Urothelium cell line (cell line): Measurements from ENCODE around the gene EFCAB9.

Source experiments
- DNase-seq: peaks from one replicate; pipeline ENCODE4 v3.0.0; 2011; ENCODE audit warnings: low spot score, mixed read lengths
- FAIRE-seq: peaks from 2 replicates; lab custom pipeline; 2011; peaks lifted over from hg19 to GRCh38; lab: Jason Lieb, UNC

EFCAB9 gene

DNA sequence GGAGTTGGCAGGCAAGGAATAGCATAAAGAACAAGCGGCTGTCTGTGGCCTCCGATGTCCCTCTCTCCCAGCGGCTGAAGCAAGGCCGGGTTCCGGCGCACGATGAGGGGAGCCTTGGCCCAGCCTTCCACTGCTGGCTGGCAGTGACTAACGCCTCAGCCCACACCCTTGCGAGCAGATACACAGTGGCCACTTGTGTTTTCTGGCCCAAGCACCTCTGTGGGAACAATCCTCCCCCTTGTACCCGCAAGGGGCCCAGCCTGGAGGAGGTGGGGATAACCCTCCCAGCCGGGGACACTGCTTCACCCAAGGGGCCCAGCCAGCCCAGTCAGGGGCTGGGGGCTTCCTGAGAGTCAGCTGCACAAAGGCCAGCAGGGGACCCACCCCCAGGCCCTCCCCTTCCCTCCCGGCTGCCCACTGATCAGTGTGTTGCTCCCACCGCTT, 29.2 kb upstream of the EFCAB9 start:
- DNase-seq (no peak), FAIRE-seq (no peak)

DNA sequence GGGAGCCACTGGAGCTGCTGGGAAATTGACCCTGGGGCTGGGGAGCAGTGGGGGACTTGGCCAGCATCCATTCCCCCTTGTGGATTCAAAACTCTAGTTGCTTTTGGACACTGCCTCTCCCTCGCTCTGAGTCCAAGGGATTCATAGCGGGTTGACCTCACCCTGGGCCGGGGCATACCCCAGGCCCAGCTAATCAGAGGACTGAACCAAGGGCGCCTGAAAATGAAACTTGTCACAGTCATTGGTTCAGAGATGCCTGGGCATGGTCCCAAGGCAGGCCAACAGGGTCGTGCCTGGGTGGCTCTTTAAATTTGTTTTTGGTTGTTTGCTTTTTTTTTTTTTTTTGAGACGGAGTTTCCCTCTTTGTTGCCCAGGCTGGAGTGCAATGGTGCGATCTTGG, 28.5 kb upstream of the EFCAB9 start:
- DNase-seq (no peak), FAIRE-seq (no peak)

DNA sequence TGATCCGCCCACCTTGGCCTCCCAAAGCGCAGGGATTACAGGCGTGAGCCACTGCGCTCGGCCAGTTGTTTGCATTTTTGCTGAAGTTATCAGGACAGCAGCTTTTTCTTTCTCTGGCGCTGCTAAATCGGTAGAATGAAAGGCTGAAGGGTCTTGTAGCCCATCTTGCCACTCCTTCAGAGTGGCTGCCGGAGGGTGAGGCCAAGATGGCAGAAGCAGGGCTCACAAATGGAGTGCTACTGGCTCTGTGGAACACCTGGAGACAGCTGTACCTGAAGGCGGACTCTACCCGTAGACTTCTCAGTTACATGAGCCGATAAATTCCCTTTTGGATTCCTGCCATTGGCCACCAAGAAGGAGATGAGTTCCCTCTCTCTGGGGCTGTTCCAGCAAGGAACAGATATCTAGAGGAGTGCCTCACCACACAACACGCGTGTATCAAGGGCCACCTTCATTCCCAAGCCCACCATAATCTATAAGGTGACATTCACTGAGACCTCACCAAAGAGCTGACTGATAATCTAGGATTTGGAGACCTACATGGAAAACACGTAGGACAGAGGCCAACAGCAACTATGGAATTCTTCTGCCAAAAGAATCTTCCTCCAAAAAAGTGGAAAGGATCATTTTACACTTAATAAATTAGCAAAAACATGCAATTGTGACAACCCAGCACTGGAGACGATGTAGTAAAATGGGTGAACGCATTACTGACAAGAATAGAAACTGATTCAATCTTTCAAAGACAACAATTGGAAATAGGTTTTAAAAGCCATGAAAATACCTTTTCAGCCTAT, 27.7 kb upstream of the EFCAB9 start:
- no peak for FAIRE-seq
- no peak for DNase-seq

DNA sequence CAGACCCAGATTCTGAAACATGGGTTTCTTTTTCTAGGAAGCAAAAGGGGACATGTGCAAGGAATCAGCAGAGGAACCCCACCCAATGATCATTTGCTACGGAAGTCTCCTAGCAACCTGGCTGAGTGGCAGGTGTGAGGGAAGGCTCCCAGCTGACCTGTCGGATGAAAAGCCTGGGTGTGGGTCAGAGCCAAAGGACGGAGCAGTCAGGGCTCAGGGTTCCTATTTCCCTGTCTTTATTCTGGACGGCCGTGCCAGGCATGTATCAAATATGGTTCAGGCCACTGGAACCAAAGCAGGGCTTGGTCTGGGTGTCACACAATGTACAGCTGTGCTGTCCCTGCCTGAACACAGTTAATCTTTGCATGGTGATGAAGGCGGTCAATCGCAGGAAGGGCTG, 26.1 kb upstream of the EFCAB9 start:
- no peak for FAIRE-seq
- DNase-seq = no peak

DNA sequence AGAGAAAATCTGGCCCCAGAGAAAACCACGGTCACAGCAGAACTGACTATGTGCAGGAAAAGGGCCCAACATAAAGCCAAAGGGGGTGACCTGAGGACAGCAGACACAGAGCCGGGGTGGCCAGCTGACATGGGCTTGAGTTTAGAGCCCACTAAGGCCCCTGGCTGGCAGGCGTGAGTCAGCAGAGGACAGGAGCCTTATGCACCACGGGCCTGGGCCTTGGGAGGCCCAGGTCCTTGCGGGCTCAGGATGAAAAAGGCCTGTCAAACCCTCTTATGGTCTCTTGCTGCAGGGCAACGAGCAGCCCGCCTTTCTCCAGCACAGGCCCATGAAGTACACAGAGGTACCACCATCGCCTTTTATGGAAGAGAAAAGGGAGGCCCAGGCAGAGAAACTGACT, 25.7 kb upstream of the EFCAB9 start:
- no peak for FAIRE-seq
- no peak for DNase-seq

DNA sequence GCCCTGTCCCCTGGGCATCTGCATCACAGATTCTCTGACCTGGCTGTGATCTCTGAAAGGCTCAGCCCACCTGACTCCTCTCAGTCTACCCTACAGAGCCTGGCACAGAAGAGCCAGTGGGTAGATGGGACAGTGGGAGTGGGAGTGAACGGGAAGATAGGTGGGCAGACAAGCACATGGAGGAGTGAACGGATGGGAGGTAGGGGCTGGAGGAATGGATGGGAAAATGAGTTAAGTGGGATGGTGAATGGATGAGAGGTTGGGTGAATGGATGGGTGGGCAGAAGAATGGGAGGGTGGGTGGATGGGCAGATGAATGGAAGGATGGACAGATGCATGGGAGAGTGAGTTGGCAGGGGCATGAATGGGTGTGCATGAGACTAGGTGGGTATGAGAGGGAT, 24.8 kb upstream of the EFCAB9 start:
- FAIRE-seq = no peak

DNA sequence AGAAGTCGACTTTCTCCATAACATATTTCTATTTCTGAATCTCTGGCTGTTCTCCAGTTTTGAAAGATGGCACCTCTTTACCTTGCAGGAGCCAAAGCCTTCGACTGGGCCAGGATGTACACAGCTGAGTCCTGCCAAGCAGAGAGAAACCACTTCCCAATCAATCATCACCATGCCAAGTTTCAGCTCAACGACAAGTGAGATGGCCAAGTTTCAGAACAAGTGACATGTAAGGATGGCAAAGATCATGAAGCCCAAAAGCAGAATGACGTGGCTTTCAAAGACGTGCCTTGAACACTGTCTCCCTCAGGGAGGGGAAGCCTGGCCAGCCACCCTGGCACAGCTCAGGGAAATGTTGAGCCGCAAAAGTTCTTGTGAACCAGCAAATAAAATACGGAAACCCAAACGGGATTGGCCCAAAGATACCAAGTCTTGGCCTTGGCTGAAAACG, 23.7 kb upstream of the EFCAB9 start:
- DNase-seq = no peak
- FAIRE-seq = no peak

More for the DNA sequence above, 24.8 kb upstream of the EFCAB9 start:
- no peak for DNase-seq

DNA sequence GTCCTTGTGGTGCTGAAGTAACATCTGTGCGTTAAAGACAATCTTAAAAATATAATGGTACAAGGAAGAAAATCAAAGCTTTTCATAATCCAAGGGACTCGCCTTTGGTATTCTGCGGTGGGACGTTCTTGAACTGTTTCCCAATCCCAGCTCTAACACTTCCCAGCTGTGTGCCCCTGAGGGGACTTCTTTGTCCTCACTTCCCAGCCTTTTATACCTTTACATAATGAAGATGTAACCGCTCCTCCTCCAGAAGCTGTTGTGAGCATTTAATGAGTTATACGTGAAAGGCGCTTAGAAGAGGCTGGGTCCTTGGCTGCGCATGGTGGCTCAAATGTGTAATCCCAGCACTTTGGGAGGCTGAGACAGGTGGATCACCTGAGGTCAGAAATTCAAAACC, 22.9 kb upstream of the EFCAB9 start:
- no peak for FAIRE-seq
- DNase-seq = no peak

DNA sequence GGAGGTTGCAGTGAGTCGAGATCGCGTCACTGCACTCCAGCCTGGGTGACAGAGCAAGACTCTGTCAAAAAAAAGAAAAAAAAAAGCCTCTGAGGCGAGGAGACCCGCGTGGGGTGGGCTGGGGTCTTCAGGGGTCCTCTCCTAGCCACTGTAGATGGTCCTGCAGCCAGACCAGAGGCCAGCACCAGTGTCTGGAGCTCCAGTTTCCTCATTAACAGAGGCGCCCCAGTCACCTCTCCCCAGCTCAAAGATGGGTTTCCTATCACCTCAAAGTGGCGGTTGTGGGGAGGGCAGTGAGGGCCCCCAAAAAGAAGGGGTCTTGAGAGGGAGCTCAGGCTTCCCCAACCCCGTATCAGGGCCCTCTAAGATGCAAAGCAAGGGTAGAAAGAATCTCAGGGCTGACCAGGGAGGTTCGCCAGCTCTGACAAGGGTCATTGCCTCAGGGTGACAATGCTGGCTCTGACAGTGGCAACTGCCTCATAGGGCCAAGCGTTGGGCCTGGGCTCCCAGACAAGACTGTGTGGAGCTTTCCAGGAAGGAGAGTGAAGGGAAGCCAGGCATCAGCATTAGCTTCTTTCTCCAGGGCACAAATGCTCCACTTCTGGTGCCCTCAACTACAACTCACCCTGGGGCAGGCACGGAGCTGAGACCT, 20.9 kb upstream of the EFCAB9 start:
- DNase-seq (no peak), FAIRE-seq (no peak)

DNA sequence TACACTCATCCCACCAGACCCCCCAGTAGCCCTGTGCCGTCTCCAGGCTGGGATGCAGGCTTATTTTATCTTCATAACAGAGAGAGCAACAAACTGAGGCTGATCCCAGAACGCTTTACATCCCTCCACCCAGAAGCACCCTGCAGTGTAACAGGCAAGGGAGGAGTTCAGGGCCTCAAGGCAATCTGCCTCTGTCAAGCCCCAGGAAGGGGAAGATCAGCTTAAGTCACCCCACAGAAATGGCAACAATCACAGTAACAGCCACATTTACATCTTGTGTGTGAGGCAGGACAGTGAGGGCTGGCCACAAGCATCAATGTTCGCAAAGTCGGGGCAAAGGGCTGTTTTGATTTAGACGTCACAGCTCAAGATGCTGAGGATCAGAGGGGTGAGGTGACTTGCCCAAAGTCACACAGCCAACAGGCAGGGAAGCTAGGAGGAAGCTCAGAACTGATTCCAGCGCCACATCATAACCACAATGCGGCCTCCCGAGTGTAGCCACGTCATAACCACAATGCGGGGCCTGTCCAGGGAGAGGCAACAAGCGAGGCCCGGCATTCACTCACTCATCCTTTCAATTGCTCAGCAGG, 20.3 kb upstream of the EFCAB9 start:
- FAIRE-seq (no peak), DNase-seq (peak; percentile 31)

DNA sequence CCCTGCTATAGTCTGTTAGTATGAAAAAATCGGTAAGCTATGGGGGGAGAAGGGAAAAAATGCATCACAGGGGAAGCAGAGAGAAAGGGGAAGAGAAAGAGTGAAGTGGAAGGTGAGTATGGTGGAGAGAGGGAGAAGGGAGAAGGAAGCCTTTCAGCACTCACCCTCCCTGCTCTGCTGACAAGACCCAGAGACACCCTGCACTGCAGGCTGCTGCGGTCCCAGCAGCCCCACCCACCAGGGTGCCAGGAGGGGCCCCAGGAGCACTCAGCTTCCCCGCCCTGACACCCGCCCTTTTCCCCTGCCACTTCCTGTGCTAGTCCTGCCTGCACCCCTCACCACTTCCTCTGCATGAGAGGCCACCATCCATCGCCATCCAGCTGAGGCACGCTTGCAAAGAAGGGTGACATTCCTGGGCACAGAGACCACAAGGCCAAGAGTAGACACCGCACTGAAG, 18.7 kb upstream of the EFCAB9 start:
- DNase-seq = peak; percentile 60
- no peak for FAIRE-seq

DNA sequence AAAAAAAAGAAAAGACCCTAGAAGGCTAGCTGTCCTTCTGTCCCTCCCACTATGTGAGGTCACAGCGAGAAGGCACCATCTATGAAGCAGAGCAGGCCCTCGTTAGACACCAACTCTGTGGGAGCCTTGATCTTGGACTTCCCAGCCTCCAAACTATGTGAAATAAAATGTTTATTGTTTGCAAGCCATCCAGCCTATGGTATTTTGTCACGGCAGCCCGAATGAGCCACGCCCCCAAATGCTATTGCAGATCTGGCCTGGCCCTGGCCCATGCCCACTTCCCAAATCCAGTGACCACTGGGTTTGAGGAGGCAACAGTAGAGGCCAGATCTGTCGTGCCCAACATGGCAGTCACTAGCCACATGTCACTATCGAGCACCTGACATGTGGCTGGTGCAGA, 16.8 kb upstream of the EFCAB9 start:
- FAIRE-seq = no peak

DNA sequence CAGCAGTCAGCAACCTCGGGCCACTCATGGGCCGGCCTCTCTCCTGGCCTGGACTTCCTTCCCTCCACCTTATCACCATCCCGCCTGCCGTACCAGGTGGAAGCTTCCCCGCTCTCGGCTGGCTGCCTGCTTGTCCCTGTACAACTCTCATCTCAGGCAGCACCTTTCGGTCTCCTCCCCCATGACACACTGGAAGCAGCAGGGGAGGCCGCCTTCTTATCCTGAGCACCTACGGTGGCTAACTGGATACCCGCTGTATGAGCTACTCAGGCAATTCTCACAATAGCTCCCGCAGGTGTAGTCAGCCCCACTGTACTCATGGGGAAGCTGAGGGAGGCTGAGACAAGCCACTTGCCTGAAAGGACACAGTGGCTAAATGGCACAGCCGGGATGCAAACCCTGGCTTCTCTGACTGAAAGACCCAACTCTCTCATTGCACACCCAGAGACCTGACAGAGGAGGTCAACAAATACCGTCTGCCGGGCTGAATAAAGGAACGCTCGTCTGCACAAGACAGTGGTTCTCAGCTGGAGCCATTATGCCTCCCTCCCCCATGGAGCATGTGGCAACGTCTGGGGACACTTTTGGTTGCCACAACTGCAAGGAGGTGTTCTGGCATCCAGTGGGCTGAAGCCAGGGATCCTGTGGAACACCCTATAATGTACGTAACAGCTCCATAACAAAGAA, 15.5 kb upstream of the EFCAB9 start:
- FAIRE-seq = no peak
- DNase-seq = no peak

More for the DNA sequence above, 16.8 kb upstream of the EFCAB9 start:
- no peak for DNase-seq

DNA sequence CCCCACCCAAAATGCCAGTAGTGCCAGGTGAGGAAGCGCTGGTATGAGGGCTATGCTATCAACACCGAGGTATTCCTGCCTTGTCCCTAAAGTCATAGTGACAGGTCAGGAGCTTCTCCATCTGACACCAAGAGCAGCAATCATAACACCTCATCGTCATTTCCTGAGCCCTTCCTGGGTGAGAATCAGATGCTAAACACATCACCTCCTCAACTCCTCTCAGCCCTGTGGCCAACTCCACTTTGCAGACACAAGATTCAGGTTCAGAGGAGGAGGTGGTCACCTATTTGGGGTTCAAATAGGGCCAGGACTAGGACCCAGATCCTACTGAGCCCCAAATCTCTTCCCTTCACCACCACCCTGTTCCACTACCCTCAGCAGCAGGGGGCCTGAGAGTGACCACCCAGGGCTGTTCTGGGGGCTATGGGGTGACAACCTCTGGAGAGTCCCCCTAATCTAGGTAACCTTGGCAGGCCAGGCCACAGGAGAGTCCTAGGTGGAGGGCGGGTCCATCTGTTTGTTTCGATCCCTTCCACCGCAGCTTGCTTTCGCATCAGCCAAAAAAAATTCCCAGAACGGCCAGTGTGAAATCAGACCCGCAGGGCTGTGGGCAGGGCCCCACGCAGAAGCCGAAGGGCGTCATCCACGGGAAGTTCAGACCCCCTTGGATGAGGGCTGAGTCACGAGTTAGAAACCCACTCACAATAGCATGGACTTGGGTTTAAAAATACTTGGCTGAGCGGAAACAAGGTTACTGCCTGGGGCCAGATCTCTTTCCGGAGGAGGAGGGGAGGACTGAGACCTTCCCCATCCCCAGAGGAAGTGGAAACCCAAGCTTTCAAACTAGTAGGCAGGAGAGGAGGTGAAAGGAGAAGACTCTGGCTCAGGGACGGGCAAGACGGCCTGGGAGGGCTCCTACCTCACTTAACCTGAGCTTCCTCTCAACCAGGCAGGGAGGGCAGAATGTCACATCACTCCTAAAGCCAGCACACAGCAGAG, 14.7 kb upstream of the EFCAB9 start:
- FAIRE-seq (no peak), DNase-seq (no peak)

DNA sequence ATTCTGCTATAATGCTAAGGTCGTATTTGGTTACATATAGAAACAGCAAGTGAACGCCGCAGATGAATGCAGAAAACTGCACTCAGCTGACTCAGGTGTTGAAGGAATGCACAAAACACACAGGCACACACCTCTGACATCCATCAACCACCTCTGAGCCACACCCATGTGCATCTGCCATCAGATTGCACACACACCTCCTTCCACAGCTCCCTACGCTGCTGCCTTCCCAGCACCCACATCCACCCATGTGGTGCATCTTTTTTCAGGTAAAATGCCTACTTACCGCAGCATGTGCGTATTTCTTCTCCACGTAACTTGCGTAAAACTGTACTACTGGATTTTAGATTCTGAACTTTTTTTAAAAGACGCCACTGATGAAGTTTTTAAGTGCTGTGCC, 13.0 kb upstream of the EFCAB9 start:
- FAIRE-seq (no peak), DNase-seq (no peak)

DNA sequence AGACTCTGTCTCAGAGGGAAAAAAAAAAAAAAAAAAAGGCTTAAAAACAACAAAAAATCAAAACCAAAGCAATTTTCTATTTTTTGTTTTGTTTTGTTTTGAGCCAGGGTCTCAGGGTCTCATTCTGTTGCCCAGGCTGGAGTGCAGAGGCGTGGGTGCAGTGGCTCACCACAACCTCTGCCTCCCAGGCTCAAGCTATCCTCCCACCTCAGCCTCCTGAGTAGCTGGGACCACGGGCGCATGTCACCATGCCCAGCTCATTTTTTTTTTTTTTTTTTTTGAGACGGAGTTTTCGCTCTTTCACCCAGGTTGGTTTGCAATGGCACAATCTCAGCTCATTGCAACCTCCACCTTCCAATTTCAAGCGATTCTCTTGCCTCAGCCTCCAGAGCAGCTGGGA, 11.7 kb upstream of the EFCAB9 start:
- DNase-seq (no peak), FAIRE-seq (no peak)

DNA sequence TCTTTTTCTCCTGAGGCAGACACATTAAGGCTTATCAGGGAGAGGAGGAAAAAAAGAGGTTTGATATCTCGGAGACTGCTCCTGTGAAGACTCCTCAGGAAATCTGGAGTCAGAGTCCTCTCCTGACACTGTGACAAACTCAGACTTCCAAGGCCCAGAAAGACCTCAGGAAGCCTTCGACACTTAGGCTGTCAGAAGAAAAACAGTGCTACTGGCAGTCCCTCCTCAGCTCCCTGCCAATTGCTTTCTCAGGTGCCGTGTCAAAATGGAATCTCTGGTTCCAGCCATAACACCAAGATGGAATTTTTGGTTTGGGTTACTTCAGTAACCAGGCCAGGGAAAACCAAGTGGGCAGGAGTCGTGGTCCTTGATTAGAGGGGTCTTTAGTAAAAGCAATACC, 10.1 kb upstream of the EFCAB9 start:
- FAIRE-seq = no peak
- no peak for DNase-seq

DNA sequence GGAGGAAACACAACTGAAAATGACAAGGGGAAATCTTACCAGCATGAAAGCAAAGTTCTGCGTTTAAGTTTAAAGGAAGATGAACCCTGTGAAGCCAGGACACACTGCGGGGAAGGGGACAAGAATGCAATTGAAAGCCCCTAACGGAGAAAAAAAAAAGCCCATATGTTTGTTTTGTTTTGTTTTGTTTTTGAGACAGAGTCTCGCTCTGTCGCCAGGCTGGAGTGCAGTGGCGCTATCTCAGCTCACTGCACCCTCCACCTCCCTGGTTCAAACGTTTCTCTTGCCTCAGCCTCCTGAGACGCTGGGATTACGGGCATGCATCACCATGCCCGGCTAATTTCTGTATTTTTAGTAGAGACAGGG, 8.9 kb upstream of the EFCAB9 start:
- FAIRE-seq (no peak), DNase-seq (no peak)

DNA sequence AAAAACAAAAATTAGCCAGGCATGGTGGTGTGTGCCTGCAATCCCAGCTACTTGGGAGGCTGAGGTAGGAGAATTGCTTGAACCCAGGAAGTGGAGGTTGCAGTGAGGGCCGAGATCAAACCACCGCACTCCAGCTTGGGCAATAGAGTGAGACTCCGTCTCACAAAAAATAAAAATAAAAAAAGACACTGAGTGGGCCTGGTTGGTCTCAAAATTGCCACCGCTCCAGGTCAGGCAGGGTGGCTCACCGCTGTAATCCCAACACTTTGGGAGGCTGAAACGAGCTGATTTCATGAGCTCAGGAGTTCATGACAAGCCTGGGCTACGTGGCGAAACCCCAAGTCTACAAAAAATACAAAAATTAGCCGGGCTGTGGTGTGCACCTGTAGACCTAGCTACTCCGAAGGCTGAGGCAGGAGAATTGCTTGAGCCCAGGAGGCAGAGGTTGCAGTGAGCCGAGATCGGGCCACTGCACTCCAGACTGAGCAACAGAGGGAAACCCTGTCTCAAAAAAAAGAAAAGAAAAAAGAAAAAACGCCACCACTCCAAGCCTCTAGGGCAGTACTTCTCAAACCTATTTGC, 7.8 kb upstream of the EFCAB9 start:
- FAIRE-seq (no peak), DNase-seq (no peak)
